ENCODE measurements around the gene RASA4B.

RASA4B gene

GRCh38 chr7:102451371-102452054 lies 66.1 kb downstream of the RASA4B start:
- no peak for DNase-seq

GRCh38 chr7:102450242-102450641 lies 67.3 kb downstream of the RASA4B start:
- DNase-seq, result no peak

- no peak for DNase-seq
Observed at GRCh38 chr7:102449136-102449535, 68.4 kb downstream of the RASA4B start.

- no peak for DNase-seq
Observed at GRCh38 chr7:102447311-102447710, 70.3 kb downstream of the RASA4B start.

GRCh38 chr7:102446387-102447156 lies 71.0 kb downstream of the RASA4B start:
- DNase-seq, result no peak

- DNase-seq, result no peak
Observed at GRCh38 chr7:102445674-102446071, 71.9 kb downstream of the RASA4B start.

GRCh38 chr7:102444961-102445673 lies 72.5 kb downstream of the RASA4B start:
- DNase-seq, result no peak

GRCh38 chr7:102439963-102440795 lies 77.4 kb downstream of the RASA4B start:
- DNase-seq, result peak; percentile 70

- no peak for DNase-seq
Observed at GRCh38 chr7:102436118-102436517, 81.5 kb downstream of the RASA4B start.

- no peak for DNase-seq
Observed at GRCh38 chr7:102434039-102434486, 83.5 kb downstream of the RASA4B start.

- DNase-seq, result peak; percentile 30
Observed at GRCh38 chr7:102433219-102434038, 84.1 kb downstream of the RASA4B start, which contains the start of gene ORAI2. ORAI2 (plus strand) TSS chr7:102433575; CDS start chr7:102438957, 5,382 bp downstream.

Measured in amniotic stem cell (primary cell).